Cerebellar nuclear complex (tissue), 1 donor: ENCODE data around the gene GSTT2B.
"Not testable (repeated sequence)": the region's sequence is repeated elsewhere in the genome, so short reads cannot be mapped to it uniquely, and the experiment has no call there.

Experiments
- DNase-seq, 2 experiments: peaks; one replicate each; lab custom pipeline; 2025; lab: John Stamatoyannopoulos, UW

The GSTT2B gene

GRCh38 chr22:23961084-23961771, at the start of gene GSTT2B:
GSTT2B (minus strand) TSS chr22:23961195; CDS start chr22:23961131, 64 bp downstream.
- DNase-seq = not testable (repeated sequence)

GRCh38 chr22:24010018-24010391, 49.0 kb upstream of the GSTT2B start:
- DNase-seq = no peak

- no peak for DNase-seq
Observed at GRCh38 chr22:24009227-24010017, 48.4 kb upstream of the GSTT2B start.

- no peak for DNase-seq
Observed at GRCh38 chr22:24008381-24009226, 47.6 kb upstream of the GSTT2B start.

- no peak for DNase-seq
Observed at GRCh38 chr22:24008022-24008283, 47.0 kb upstream of the GSTT2B start.

- no peak for DNase-seq
Observed at GRCh38 chr22:24007253-24008021, 46.4 kb upstream of the GSTT2B start.

- no peak for DNase-seq
Observed at GRCh38 chr22:24006914-24007214, 45.9 kb upstream of the GSTT2B start.

GRCh38 chr22:24006207-24006913, 45.4 kb upstream of the GSTT2B start:
- no peak for DNase-seq

- DNase-seq = no peak
Observed at GRCh38 chr22:24005201-24005600, 44.2 kb upstream of the GSTT2B start, which contains the start of gene GSTT4. GSTT4 (minus strand) TSS chr22:24005453; CDS start chr22:24005356, 97 bp downstream.

GRCh38 chr22:24003887-24004286, 42.9 kb upstream of the GSTT2B start:
- no peak for DNase-seq

- no peak for DNase-seq
Observed at GRCh38 chr22:24002851-24003250, 41.9 kb upstream of the GSTT2B start.

GRCh38 chr22:24002272-24002671, 41.3 kb upstream of the GSTT2B start:
- DNase-seq = no peak

- DNase-seq = no peak
Observed at GRCh38 chr22:24001314-24001713, 40.3 kb upstream of the GSTT2B start.

- not testable (repeated sequence) for DNase-seq
Observed at GRCh38 chr22:23999779-24000178, 38.8 kb upstream of the GSTT2B start.

GRCh38 chr22:23997092-23997491, 36.1 kb upstream of the GSTT2B start:
- no peak for DNase-seq

- DNase-seq = not testable (repeated sequence)
Observed at GRCh38 chr22:23993581-23994177, 32.7 kb upstream of the GSTT2B start.

GRCh38 chr22:23993080-23993479, 32.1 kb upstream of the GSTT2B start:
- not testable (repeated sequence) for DNase-seq

GRCh38 chr22:23989583-23990244, 28.7 kb upstream of the GSTT2B start:
- DNase-seq = not testable (repeated sequence)

- not testable (repeated sequence) for DNase-seq
Observed at GRCh38 chr22:23986538-23987178, 25.7 kb upstream of the GSTT2B start.

GRCh38 chr22:23986089-23986488, 25.1 kb upstream of the GSTT2B start:
- DNase-seq = not testable (repeated sequence)
